ENCODE results near the gene GORAB.

The GORAB gene

GRCh38 chr1:170587253-170587593, 55.3 kb downstream of the GORAB start:
- DNase-seq (ENCODE audit: low read depth), result peak; percentile 44
- TF ChIP-seq CTCF (conservative IDR thresholded peaks at IDR 0.05; ENCODE audit: low read length), result no peak
- peak overlapping the region; percentile 54 for H3K4me3 ChIP-seq (ENCODE audit: low read length)

GRCh38 chr1:170590921-170591705, 59.1 kb downstream of the GORAB start:
- DNase-seq (ENCODE audit: low read depth), result no peak
- peak overlapping the region; percentile 15; the same call in 1 of the 2 replicates for H3K4me3 ChIP-seq (ENCODE audit: low read length)
- TF ChIP-seq CTCF (conservative IDR thresholded peaks at IDR 0.05; ENCODE audit: low read length), result no peak

GRCh38 chr1:170592591-170593111, 60.7 kb downstream of the GORAB start:
- DNase-seq (ENCODE audit: low read depth), result peak; percentile 66
- TF ChIP-seq CTCF (conservative IDR thresholded peaks at IDR 0.05; ENCODE audit: low read length), result no peak
- no peak overlapping the region for H3K4me3 ChIP-seq (ENCODE audit: low read length)

- no peak; the same call in 1 of the 2 replicates for TF ChIP-seq CTCF (conservative IDR thresholded peaks at IDR 0.05; ENCODE audit: low read length)
- DNase-seq (ENCODE audit: low read depth), result no peak
- peak overlapping the region; percentile 39 for H3K4me3 ChIP-seq (ENCODE audit: low read length)
Measured at GRCh38 chr1:170593173-170594011, 61.4 kb downstream of the GORAB start.

- TF ChIP-seq CTCF (conservative IDR thresholded peaks at IDR 0.05; ENCODE audit: low read length), result no peak
- no peak for DNase-seq (ENCODE audit: low read depth)
- no peak overlapping the region; the same call in 1 of the 2 replicates for H3K4me3 ChIP-seq (ENCODE audit: low read length)
Measured at GRCh38 chr1:170594066-170594626, 62.2 kb downstream of the GORAB start.

- no peak overlapping the region for H3K4me3 ChIP-seq (ENCODE audit: low read length)
- no peak for TF ChIP-seq CTCF (conservative IDR thresholded peaks at IDR 0.05; ENCODE audit: low read length)
- DNase-seq (ENCODE audit: low read depth), result no peak
Measured at GRCh38 chr1:170596701-170597100, 64.7 kb downstream of the GORAB start.
